GM18520 (cell line): ENCODE results near the gene ARL15.

Experiments
- ATAC-seq: cut with Tn5 transposase; IDR thresholded peaks from one replicate; pipeline ENCODE4 v1.9.1; 2021; ENCODE audit not compliant: unreplicated experiment

ARL15 gene

DNA sequence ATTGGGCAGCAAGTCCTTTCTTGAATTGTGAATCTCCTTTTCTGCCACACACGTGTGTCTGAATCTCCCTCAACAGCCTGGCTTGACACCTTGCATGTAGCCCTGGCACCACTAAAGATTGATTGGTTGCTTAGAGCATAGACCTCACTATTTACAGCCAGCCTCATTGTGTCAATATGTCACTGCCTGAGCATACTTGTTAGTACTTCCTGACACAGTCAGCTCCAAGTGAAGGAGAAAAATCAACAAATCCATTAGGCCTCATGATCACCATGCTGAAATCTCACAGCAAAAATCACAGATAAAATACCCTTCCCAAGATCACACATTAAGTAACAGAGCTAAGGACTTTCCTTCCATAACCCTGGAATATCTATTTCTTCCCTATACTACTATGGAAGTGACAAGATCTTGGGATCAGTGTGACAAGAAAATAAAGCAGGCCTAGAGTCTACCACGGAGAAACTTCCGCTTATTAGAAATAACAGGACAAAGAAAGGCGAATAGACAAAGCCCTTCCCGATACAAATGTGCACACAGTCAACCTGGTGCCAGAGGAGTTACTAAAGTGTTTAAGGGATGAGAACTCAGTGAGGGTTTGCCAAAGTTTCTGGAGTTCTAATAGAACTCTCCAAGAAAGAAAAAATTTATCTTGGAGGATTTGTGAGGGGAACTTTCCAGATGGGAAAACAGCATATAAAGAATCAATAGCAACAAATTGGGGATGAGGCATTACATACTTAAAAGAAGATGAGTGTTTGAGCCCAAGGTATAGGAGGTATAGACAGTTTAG, 5.6 kb upstream of the ARL15 start:
- ATAC-seq: no peak

DNA sequence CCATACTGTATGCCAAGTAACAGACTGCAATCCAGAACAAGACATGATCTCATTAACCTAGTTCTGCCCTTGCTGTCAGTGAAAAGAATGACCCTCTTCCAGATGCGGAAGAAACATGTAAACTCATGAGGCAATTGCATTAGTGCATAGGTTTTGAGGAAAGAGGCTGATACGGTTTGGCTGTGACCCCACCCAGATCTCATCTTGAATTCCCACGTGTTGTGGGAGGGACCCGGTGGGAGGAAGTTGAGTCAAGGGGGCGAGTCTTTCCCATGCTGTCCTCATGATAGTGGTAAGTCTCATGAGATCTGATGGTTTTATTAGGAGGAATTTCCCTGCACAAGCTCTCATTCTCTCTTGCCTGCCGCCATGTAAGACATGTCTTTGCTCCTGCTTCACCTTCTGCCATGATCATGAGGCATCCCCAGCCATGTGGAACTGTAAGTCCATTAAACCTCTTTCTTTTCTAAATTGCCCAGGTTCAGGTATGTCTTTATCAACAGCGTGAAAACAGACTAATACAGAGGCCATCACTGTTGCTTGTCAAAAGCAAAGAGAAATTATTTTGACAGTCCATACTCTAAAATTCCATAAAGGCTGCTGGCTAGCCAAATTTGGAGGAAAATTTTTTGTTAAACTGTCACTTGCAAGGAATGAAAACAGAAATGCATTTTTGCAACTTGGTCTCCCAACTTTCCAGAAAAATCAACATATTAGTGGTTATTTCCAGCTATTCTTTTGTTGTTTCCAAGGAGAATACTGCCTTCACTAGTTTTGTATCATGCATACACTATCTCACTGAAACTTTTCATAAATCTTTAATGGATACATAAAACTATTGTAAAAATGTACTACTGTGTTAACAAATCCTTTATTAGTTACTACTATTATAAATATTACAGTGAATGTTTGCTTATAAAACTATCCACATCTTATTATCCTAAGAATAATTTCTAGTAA, 3.2 kb upstream of the ARL15 start:
- no peak for ATAC-seq

DNA sequence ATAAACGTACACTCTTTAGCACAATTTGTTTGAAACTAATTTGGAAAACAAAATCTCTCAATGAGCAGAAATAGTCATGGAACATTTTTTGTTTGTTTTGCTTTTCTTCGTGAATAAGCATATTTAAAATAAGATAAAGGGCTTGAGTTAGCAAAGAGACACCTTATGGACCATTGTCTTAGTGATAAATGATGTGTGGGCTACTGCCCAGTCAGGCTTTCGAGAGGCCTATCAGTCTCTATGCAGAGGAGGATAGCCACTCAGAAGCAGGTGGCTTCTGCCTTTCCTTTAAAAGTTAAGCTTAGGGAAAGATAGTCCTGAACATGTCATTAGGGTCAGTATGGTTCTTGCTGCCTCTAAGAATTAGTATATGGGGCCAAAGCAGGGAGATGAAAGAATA, 2.1 kb upstream of the ARL15 start:
- no peak for ATAC-seq

DNA sequence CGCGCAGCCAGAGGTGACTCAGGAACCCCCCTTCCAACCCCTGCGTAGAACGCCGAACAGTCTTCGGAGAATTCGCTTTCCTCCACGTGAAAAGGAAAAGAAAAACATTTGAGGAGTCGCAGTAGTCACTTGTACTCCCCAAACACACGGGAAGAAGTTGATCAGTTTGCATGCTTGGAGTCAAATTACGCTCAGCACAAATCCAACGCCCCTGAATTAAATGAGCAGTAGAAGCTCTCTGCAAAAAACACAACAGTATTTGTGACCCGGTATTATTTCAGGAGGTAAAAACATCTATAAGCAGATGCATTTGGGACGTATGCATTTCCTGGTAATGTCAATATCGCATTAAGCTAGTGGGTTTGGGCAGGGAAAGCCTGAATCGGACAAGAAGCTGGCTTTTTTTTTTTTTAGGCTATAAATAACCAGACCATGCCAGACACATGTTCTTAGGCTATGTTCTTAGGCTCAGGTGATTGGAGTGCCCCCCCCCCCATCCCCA, 854 bp upstream of the ARL15 start:
- ATAC-seq: no peak

GRCh38 chr5:54309691-54310432, 511 bp downstream of the ARL15 start:
- no peak for ATAC-seq

DNA sequence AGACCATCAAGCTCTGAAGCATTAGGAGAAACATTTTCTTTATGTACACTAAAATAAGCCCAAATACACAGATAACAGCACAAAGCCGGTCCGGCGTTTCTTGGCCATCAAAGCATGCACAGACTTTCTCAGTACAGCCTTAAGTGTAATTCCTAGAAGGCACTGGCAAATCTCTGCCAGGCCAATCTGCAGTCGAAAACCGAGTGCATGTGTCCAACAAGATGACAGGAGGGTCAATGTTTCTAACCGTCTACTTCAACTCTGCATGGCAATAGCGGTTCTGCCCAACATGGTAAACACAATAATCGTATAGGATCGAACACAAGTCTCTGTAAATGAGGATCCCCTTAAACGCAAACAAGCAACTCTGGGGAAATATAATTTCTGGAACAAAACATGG, 1.1 kb downstream of the ARL15 start:
- no peak for ATAC-seq

GRCh38 chr5:54307583-54307982, 2.8 kb downstream of the ARL15 start:
- no peak for ATAC-seq

DNA sequence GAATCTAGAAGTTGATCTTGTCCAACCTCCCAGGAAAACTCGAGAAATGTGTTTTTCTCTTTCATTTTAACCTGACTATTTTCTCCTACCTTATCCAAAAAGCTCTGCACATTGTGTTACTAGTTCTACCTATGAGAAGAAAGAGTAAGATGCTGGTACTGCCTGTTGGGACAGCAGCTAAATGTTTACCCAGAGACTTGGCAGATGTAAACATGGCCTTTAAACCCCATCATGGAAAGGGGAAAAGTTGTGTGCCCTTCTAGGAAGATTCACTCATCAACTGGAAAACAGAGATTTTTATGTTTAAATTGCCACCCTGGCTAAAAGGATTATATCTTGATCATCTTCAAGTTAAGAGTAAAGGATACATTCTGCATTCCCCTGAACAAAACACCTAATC, 3.5 kb downstream of the ARL15 start:
- no peak for ATAC-seq

- ATAC-seq: no peak
Observed at GRCh38 chr5:54305737-54306136, 4.6 kb downstream of the ARL15 start.

DNA sequence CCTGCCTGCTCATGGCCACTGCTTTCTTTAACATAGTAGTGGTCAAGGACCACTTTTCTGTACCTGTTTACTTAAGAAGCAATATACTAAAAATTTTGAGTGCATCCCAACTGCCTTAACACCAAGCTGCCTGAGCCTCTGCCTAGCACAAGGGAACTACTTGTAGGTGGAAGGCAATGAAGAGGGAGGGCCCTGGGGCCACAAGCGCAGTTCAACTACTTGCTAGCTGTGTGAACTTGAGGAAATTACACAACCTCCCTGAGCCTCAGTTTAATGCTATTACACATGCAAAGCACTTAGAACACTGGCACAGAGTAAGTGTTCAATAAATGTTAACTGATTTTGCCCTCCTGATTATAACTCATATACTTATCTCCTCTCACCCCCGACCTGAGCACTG, 6.3 kb downstream of the ARL15 start:
- ATAC-seq: no peak

DNA sequence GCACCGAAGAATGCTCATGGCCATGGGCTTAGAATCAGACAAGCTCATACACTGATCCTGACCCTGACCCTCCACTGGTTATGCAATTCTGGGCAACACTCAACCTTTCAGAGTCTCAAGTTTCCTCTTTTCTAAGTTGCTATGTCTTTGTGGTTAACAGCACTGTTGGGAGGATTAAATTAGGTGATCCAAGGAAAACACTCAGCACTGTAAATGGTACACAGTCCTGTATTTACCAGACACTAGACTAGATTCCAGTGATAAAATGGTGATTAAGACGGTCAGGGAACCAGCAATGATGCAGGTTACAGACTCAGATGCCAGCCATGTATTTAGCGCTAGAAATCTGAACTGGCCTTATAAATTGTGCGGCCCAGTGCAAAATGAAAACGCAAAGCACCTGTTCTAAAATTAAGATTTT, 8.1 kb downstream of the ARL15 start:
- no peak for ATAC-seq

- ATAC-seq: no peak
Observed at GRCh38 chr5:54301849-54302248, 8.5 kb downstream of the ARL15 start.

- ATAC-seq: no peak
Observed at GRCh38 chr5:54301220-54301619, 9.2 kb downstream of the ARL15 start.

- no peak for ATAC-seq
Observed at GRCh38 chr5:54298947-54299346, 11.4 kb downstream of the ARL15 start.

GRCh38 chr5:54296386-54296785, 14.0 kb downstream of the ARL15 start:
- ATAC-seq: no peak

GRCh38 chr5:54295651-54296276, 14.6 kb downstream of the ARL15 start:
- no peak for ATAC-seq

DNA sequence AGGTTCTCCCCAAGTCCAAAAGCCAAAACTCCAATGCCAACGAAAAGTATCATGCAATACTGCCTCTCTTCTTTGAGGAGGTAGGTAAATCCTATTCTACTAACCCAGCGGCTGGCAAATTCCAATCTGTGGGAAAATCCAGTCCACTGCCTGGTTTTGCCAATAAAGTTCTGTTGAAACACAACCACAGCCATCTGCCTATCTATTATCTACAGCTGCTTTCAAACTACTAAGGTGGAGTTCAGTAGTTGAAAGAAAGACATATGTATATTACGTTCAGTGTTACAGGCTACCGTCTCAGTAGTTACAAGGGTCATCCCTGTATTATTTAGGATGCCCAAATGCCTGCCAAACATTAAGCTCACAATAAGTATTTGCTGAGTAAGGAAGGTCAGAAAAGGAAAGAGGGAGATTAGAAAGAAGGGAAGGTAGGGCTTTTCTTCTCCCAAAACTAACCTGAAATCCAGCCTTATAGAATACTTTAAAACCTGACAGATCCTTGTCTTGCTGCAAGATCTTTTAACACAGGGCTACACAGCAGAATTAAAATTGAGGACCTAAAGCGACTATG, 16.2 kb downstream of the ARL15 start:
- ATAC-seq: no peak

GRCh38 chr5:54292866-54293265, 17.5 kb downstream of the ARL15 start:
- ATAC-seq: no peak

GRCh38 chr5:54291498-54291897, 18.9 kb downstream of the ARL15 start:
- ATAC-seq: no peak

DNA sequence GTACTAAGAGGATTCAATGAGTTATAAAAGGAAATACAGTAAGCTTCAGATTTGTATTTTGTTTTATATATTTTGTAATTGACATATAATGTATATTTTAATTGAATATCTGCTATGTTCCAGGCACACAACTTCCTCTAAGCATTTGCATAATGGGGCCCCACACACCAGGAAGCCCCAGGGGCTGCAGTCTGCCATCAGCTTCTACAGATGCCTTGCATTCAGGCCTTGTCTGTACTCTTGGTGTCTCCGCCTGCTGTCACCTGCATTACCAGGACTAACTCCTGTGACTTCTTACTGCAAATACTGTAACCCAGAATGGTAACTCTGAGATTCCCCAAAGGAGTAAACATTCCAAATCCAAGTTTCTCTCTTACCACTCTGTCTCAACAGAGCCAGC, 20.6 kb downstream of the ARL15 start:
- no peak for ATAC-seq
